Stimulated activated CD4-positive, alpha-beta T cell treated with anti-CD3 and anti-CD28 coated beads, Interleukin-4, amount 100 ng/mL, for 1 hour (primary cell): ENCODE measurements around the gene METTL25B.

Experiments
- DNase-seq: peaks from one replicate; pipeline ENCODE4 v3.0.0-alpha.2; 2020

METTL25B gene

DNA sequence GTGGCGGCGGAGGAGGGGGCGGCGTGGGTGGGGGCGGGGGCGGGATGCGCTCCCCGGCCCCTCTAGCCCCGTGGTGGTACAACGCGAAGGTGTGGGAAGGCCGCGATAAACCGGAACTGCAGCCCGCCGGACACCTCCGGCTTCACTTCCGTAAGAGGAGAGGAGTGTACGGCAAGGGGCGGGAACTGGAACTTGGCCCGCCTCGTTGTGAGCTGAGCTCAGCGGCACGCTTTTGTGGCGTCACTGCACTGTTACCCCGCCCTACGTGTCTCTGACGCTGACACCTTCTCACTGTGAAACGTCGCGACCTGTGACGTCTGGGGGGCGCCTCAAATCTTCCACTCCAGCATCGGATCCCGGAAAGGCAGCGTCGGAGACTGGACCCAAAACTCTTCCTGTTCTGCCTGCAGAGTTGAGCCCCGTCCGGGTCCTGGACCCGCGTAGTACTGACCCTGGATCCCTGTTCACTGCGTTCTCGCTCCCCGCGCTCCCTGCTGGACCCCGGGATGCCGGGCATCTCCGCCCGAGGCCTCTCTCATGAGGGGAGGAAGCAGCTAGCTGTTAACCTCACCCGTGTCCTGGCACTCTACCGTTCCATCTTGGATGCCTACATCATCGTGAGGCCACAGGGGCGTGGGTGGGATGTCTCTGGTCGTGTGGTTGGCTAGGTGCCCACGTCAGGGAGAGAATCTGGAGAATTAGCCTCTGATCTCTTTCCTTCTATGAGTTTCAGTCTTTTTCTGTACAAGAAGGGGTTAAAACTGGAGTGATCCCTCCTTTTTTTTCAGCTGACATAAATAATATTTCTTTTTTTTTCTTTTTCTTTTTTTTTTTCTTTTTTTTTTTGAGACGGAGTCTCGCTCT, 562 bp downstream of the METTL25B start, which contains the start of gene ISG20L2:
ISG20L2 (minus strand) TSS at position 168 of the 864 bp plus-strand sequence. CDS start 1,114 bp downstream, outside the sequence.
- DNase-seq = peak; percentile 91

DNA sequence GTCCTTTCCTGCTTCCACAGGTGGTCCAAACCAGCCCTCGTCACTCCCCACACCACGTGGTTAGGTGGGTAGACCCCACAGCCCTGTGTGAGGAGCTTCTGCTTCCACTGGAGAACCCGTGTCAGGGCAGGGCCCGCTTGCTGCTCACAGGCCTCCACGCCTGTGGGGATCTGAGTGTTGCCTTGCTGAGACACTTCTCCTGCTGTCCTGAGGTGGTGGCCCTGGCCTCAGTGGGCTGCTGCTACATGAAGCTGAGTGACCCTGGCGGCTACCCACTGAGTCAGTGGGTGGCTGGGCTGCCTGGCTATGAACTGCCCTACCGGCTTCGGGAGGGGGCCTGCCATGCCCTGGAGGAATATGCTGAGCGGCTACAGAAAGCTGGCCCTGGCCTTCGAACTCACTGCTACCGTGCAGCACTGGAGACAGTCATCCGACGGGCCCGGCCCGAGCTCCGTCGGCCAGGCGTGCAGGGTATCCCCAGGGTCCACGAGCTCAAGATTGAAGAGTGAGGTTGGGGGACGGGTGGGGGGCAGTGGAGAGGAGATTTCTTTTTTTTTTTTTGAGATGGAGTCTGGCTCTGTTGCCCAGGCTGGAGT, 5.8 kb downstream of the METTL25B start:
- no peak for DNase-seq

DNA sequence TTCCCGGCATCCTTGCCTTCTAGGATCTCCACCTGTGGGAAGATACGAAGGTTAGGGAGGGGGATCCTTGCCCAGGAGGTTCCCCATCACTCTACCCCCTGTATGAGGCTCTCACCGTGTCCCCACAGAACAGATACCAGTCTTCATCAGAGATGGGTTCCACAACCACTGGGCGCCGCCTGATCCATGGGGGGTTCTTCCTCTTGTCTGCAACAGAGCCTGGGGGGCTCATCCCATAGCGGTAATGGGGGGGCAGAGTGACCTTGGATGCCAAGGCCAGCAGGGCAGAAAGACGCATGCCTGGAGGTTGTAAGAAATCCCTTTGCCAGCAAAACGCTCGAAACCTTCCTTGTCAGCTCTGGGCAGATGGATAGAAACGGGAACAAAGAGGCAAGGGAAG, 10.1 kb downstream of the METTL25B start:
- no peak for DNase-seq

DNA sequence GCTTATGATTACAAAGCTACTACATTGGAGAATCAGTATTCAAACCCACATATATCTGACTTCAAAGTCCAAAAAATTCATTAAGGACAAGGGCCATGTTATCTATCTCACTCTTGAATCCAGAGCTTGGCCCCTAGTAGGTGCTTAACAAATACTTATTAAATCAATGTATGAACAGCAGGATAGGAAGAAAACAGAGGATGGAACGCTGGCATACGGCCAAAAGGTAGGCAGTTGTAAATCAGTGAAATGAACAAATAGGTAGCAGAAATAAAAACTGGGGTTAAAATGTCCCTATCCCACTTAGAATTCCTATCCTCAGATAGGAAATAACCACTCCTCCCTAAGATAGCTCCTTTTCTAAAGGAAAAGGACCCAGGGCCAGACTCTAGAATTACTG, 10.6 kb downstream of the METTL25B start:
- no peak for DNase-seq

DNA sequence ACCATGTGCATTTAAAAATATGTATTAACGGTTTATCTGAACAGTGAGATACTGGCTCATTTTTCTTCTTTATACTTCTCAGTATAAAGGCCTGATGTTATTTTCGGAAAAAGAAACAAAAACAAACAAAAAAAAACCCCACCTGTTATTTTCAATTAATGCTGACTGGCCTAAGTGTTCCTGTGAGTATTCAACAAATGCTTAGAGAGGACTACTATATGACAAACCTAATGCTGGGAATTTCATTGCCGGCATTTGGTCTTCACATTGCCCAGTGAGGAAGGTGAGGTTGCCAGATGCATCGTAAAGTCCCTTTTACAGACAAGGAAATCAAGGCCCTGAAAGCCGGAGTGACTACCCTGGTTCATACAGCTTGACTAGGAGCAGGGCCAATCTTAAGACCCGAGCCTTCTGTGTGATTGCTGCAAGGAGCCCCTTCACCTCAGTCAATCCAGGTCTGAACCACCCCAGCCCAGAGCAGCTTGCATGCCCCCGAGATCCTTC, 12.0 kb downstream of the METTL25B start:
- DNase-seq = no peak

DNA sequence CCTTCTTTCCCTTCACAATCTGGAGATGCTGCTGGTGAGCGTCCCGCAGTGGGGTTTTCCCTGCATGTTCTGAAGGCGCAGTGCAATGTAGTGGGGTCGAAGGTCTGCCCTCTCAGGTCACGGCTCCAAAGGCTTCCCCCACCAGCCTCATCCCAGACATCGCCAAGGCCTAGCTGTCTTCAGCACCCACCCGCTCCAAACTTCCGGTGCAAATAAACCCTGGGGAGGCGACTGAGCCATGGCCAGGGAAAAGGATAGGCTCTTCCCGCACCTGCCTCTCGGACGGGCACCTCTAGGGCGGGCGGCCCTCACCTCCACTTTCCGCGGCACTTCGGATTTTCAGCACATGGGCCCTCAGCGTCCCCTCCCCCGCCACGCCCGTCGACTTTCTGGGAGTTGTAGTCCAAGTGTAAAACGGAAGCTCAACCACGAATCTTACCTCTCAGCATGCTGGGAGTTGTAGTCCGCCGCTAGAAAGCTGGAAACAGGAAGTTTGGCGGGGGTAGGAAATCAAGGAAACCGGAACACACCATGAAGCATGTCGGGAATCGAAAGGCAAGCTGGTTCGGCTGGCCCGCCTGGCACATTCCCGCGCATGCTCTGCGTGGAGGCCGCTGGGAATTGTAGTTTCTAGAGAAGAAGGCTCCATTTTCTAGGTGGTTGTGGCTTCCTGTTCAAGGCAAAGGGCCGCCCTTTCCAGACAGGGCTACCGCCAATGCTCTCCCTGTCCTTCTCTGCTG, 12.6 kb downstream of the METTL25B start, which contains the start of gene MRPL24:
MRPL24 (minus strand) TSS at position 348 of the 740 bp plus-strand sequence. CDS start 2,384 bp downstream, outside the sequence.
- DNase-seq = peak; percentile 95

DNA sequence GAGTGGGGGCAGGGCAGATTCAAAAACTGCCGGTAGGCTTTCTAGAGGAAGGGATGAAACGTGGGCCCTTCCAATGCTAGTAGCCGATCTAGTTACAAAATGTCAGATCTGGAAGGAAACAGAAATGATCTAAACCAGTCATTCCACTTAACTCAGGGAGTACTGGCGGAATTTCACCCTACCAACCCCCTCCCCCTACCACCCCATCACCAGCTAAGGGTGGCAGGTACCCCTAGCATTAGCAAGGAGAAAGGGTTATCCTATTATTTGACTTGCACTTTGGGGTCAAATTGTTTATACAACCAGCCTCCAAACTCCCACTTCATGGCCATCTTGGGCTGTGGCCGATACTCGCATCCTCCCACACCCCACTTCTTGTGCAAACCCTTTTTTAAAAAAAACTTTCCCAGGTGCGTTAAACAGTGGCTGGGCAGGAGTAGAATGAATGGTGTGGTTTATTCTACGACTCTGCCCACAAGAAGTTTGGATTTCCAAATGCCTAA, 13.3 kb downstream of the METTL25B start:
- no peak for DNase-seq

DNA sequence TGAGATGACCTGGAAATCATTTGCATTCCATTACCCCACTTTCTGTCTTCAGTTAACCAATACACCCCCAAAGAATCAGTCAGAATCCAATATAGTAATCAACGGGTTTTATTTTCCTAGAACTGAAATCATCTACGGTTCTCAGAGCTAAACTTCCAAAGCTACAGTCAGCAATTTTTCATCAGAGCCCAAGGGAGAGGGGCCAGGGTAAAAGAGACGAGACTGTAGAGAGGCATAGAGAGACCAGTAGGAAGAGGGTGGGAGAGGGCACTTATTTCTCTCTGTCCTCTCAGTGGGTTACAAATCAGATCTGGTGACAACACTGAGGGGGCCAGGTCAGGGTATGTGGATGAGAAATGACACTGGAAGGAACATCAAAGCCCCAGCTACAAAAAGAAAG, 13.7 kb downstream of the METTL25B start:
- no peak for DNase-seq

DNA sequence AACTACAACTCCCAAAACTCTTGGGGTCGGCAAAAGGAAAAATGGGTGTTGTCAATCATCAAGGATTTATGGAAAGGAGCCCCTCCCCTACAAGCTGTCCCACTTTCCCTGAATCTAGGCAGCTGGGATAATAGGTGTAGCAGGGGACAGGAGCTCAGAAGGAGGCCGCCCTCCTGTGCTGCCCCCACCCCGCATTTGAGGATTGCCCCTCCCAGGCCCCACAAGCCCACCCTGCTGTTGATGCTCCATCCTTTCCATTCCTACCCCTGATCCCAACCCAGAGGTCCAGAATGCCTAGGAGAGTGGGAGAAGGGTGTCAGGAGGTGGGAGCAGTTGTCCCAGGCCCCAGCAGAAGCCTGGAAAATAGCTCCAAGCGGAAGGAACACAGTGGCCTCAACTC, 14.5 kb downstream of the METTL25B start:
- DNase-seq = no peak

DNA sequence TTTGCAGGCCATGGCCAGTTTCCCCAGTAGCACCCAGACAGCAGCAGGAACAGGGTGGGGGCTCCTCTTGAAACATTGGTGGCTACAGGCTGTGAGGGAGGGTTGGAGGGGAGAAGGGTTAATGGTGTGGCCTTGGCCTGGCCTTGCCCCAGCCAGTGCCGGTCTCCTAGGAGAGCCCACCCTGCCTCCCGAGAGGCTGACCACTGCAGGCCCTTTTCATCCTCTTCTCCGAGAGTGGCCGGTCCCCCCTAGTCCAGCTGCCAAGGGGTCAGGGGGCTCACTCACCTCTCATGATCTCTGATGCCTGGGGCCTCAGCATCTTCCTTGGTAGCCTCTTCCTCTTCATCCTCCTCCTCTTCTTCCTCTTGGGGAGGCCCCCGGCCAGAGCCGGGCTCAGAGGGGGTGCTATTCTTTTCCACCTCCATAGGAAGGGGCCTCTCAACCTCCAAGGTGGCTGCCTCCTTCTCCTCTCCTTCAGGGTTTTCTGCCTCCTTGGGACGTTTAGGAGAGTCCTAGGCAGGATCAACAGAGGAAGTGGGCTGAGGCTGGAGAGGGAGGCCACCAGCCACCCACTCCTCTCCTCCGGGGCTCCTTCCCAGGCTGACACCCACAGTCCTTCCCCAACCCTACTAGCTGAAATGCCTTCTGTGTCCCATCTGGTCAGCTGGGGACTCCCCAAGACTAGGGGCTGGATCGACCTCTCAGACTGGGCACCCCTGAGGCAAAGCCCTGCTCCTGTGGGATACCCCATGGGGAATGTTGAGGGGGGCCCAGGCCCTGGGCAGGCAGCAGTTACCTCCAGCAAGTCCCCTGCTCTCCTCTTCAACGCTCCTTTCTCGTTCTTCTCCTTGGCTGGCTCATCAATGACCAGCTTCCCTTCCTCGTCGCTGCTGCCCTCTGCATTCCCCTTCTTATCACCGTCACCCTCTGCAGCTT, 15.4 kb downstream of the METTL25B start:
- DNase-seq = no peak

DNA sequence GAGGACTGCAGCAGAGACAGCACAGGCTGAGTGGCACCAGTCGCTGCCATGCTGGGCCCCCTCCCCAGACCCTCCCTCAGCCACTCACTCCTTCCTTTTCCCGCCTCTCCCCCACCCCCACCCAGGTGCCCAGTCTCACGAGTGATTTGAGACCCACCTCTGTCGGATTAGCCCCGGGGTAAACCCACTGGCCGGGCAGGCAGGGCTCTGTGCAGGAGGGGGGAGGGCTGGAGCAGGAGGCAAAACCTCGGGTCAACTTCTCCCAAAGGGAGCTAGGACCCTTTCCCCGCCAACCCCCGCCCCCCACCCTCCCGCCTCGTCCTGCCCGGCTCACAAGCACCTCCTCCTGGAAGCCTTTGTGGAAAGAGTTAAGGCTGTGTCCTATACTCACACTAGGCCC, 16.1 kb downstream of the METTL25B start:
- no peak for DNase-seq

DNA sequence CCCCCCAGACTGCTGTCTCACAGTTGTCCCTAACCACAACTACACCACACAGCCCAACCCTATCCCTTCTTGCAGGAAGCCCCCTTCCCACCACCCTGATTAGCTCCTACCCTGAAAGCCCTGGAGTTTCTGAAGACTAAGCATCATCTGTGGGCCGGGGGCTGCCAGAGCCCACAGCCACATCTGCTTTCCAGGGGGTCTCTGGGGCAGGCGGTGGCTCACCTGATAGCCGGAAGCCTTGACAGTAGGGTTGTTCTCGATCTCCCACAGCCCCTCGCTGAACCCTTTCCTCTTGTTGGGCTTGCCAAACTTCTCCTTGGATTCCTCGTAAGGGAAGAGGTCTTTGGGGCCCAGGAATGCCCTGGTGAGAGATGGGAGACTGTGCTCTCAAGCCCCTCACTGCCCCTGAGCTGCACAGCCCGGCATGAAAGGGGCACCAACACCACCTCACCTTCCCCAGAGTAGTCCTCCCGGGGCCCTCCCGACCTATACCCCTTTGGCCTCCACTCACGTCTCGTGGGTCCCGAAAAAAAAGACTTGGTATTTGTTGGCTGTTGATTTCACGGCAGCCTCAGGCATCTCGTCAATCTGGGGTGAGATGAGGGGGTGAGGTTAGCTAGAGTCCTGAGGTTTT, 16.6 kb downstream of the METTL25B start:
- no peak for DNase-seq

DNA sequence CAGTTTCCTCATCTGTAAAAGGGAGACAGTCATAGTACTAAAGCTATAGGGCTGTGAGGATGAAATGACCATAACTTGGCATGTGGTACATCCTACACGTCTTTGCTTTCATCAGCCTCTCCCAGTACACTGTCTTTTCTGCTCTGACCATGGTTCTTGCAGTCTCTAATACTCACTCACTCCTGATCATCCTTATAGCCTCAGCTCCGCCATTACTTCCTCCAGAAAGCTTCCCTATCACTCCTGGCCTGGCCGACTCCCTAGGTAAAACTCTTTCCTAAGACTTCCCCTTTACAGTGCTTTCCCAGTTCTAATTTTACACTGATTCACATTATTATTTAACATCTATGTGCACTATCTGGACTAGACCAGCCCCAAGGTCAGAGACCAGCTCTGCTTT, 17.6 kb downstream of the METTL25B start:
- no peak for DNase-seq

DNA sequence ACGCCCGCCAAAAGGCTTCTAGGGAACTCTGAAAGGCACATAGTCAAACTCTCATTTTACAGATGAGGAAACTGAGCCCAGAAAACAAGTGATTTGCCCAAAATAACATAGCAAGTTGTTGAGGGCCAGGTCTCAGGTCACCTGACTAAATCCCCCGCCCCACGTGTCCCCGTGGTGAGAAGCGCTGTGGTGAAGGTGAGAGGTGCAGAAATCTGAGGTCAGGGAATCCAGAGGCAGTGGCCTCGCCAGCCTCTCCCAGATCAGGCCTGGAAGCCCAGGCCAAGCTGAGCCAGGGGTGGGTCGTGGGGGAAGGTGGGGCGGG, 18.1 kb downstream of the METTL25B start:
- DNase-seq = no peak

DNA sequence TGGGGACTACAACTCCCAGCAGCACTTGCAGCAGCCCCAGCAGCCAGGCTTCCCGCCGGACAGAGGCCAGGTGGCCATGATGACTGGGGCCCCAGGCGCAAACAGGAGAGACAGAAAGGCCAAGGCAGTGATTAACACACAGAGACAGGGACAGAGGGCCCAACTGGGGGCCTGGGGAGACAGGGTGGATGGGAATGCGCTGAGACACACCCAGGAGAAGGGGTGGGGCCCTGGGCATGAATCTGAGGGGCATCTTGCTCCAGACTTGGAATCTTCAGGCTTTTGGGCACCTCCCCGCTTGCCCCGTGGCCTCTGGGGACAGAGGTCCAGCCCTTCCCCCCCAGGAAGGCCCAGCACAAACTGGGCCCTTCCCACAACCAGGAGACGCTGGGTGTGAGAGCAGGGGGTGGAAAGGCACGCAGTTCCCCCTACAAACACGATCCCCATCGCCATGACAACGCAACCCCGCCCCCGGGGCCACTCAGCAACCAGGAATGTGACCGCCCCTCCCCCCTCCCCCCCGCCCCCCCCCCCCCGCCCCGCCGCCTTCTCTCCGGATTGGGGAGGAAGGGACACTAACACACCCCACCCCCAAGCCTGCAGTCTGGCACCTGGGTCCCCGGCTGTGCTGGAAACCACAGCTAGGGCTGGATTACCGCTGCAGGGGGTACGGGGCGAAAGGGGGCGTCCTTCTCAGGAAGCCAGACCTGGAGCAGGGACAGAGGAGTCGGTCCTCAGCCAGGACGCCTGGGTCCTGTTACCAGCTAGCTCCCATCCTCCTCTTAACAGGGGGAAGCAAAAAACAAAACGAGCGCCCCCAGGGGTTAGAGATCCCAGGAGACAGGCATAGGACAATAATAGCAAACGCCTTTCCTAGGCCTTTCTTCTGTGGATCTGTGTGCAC, 18.7 kb downstream of the METTL25B start:
- peak; percentile 53 for DNase-seq

DNA sequence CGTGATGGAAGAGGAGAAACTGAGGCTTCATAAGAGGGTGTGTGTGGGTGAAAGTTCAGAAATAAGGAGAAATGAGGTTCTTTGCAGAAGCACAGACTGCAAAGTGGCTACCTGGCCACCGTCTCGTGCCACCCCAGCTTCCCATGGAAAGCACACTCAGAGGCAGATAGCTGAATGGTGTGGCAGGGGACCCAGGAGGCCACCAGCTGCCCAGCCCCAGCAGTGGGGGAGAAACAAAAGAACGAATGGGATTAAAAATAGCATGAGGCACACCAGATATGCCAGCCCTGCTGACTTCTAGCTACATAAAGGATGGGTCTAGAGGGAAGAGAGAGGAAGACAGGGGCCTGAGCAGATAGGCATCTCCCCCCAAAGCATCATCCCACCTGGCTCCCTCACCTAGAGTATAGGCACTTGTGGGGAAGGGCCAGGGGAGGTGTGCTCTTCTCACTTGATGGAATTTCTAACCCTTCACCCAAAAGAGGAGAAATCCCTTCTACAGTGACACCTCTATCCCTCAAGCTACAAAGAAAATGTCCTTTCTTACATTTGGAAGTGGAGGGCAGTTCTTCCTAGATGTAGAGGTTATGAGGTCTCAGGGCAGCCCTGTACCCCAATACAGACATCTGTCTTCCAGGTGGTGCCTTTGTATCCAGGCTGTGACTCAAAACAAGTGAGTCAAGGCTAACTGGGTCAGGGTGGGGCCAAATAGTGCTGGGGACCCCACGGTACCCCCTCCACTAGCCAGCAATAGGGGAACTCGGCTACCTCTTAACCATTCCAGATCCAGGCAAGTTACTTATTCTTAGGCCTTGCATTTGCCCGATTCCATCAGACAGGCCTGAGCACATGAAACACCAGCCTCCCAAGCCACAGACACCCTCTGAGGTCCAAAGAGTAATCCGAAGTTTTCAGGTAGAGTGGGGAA, 19.7 kb downstream of the METTL25B start:
- no peak for DNase-seq

DNA sequence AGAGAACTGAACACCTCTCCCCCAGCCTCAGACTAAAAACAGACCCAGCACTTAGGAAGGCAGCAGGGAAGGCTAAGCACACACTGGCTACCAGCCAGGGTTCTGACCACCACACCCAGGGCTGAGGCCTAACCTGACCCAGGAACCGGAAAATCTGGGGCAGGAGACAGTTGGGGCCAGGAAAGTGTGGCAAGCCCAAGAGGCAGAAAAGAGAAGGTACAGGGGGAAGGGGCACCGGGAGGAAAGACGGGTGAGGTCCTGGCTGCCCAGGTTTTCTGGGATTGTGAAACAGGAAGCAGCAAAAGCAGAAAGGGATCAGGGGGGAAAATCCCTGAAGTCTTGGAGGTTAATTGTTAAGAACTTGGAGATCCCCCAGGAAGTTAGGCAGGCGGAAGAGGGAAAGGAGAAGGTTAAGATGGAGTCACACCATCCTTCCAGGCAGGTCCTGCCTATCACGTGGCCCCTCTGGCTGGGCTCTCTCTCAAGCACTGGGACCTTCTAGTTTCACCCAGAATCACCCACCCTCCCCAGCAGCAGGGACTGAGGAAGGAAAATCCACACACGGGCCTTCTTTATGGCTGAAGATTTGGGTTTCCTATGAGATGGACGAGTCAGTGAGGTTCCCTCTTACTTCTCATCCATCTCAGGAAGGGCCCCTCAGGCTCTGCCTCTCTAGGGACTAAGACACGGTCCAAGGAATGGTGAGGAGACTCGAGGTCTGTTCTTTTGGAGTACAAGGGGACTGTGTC, 20.6 kb downstream of the METTL25B start:
- no peak for DNase-seq

DNA sequence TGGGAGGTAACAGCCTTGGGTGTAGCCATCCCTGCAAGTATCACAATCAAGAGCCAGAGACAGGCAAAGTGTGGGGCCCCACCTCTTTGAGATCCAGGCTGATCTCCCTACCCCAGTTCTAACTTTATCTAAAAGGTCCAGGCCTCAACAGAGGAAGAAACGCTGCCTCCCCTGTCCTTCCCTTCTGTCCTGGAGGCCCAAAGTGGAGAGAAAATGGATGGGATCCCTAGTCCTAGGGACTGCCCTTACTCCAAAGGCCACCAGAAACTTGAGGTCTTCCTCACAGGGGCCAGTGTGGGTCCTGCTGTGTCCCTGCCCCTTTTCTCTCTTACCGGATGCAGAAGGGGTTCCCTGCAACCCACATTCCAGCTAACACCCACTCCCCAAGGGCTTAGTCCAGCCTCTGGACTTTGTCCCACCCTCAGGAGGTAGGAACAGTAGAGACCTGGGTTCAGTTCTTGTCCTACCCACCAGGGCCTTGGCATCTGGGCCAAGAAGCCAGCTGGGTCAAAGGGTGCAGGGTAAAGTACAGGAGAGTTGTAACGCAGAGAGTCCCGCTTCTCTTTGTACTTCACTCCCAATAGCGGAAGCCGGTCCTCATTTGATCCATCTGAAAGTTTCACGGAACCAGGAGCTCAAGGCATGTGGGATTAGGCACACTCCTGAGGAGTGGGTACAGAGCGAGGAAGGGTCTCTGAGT, 21.3 kb downstream of the METTL25B start:
- no peak for DNase-seq
